Cortex of kidney (tissue), 1 donor: ENCODE measurements around the gene KRTAP10-3.

ENCODE experiments used
- DNase-seq: peaks from one replicate; lab custom pipeline; 2025; lab: John Stamatoyannopoulos, UW

The KRTAP10-3 gene

GRCh38 chr21:44527983-44528633 is 30.5 kb downstream of the KRTAP10-3 start:
- DNase-seq = no peak

DNA sequence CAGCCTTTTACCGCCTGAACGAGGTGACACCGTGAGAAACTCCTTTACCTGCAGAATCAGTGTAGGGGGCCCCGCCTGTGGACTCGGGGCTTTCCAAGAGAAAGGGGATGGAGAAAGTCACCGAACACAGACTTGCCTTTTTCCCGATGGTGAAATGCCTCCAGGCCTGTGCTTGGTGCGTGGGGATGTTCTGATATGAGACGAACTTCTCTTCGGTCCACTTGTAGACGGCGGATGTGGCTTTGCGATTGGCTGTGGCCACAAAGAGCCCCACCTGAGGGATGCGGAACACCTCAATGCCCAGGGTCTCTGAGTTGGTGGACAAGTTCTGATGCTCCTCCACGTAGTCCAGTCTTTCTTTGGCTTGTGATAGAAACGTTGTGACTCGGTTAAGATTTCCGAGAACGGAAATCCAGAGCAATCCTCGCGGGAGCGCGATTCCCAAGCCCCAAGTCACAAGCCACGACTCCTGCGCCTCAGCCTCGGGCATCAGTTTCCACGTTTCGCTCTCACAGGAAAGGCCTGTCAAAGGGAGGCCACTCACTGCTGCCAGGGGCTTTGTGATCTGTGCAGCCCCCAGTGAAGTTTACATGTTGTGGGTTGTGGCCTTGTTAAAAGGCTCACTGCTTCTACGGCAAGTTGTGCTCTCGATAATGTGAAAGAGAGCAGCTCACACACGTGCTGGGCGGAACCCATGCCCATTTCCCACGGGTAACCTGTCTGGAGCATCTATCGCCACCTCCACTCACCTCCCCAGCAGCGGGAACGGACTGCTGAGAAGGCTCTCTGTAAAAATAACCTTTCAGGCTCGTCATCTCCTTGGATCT is 31.2 kb downstream of the KRTAP10-3 start:
- no peak for DNase-seq

DNA sequence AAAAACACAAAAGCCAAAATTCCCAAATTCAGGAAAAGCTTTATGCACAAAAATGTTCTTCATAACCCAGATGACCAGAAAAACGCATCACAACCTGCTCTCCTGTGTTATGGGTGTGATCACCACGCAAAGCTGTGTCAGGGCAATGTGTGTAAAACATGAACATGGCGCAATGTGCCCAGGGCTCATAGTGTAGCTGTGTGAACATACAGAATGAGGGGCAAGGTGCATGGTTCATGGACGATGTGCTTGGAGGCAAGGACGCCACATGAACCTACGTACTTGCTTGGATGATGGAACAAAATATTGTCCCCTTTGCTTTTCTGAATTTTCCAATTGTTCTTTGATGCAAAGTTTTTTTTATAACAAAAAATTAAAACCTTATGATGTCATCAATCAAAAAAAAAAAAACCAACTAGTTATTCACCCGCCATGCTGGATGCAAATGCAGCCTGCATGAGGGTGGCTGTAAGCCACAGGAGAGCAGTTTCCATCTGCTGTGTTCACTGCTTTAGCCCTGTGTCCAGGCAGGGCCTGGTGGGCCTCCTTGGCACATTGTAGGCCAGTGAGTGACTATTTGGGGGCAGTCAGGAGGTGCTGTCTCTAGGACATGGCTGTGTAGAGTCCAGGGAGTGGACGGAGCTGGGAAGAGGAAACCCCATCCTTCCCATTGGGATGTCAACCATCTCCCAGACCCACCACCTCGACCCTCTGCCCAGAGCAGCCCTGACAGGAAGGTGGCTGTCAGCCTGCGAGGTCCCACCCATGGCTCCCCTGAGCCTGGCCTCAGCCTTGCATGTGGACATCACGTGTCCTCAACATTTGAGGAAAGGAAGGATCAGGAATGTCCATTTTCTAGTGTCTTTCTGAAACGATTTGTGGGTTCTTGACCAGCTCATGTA is 32.2 kb downstream of the KRTAP10-3 start:
- DNase-seq = no peak

GRCh38 chr21:44525391-44526095 is 33.1 kb downstream of the KRTAP10-3 start:
- DNase-seq = no peak

- no peak for DNase-seq
Measured at GRCh38 chr21:44524414-44525371, 33.9 kb downstream of the KRTAP10-3 start.

DNA sequence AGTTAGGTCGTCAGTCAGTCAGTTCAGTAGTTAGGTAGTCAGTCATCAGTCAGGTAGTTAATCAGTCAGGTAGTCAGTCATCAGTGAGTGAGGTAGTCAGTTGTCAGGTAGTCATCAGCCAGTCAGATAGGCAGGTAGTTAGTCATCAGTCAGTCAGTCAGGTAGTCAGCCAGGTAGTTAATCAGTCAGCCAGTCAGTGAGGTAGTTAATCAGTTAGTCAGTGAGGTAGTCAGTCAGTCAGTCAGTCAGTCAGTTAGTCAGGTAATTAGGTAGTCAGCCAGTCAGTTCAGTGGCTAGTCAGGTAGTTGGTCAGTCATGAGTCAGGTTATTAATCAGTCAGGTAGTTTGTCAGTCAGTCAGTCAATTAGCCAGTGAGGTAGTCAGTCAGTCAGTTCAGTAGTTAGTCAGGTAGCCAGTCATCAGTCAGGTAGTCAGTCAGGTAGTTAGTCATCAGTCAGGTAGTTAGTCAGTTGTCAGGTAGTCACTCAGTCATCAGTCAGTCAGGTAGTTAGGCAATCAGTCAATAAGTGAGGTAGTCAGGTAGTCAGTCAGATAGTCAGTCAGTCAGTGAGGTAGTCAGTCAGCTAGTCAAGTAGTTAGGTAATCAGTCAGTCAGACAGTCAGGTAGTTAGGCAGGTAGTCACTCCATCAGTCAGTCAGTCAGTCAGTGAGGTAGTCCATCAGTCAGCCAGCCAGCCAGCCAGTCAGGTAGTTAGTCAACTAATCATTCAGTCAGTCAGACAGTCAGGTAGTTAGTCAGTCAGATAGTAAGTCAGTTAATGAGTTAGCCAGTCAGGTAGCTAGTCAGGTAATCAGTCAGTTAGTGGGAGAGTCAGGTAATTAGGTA is 34.8 kb downstream of the KRTAP10-3 start:
- DNase-seq = no peak

DNA sequence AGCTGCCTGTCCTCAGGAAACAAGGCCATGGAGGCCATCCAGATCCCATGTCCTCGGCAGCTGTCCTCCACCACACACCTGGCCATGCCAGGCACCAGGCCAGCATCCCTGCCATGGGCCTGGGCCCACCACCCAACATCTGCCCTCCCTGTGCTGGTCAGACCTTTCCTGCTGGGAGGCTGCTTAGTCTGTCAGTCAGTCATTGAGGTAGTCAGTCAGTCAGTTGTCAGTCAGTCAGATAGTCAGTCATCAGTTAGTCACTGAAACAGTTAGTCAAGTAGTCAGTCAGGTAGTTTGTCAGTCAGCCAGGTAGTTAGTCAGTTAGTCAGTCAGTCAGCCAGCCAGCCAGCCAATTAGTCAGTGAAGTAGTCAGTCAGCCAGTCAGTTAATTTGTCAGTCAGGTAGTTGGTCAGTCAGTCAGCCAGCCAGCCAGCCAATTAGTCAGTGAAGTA is 35.8 kb downstream of the KRTAP10-3 start:
- DNase-seq = no peak

GRCh38 chr21:44521928-44522752 is 36.5 kb downstream of the KRTAP10-3 start:
- DNase-seq = no peak

DNA sequence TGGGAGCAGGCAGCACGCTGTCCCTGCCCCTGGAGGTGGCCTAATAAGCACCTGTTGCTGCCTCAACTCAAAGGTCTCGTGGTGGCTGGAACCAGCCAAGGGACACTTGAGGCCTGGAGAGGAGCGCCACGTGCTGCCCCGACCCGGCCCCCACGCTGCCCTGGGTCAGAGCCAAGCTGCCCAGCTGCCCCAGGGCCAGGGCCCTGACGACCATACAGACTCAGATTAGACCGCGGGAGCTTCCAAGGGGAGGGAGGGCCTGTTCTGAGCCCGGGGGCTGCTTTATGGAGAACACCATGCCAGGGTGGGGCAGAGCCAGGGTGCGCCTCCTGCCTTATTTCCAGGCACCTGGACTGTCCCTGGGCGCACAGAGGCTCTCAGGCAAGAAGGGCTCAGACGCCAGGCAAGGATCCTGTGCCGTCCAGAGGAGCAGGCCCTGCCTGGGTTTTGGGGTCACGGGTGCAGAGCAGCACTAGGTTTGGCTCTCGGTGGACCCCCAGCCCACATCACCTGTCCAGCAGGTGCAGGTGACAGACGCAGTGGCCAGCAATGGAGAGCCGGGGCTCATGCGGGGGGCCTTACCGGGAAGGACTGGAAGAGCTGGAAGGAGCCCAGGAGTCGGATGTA is 37.2 kb downstream of the KRTAP10-3 start:
- no peak for DNase-seq

DNA sequence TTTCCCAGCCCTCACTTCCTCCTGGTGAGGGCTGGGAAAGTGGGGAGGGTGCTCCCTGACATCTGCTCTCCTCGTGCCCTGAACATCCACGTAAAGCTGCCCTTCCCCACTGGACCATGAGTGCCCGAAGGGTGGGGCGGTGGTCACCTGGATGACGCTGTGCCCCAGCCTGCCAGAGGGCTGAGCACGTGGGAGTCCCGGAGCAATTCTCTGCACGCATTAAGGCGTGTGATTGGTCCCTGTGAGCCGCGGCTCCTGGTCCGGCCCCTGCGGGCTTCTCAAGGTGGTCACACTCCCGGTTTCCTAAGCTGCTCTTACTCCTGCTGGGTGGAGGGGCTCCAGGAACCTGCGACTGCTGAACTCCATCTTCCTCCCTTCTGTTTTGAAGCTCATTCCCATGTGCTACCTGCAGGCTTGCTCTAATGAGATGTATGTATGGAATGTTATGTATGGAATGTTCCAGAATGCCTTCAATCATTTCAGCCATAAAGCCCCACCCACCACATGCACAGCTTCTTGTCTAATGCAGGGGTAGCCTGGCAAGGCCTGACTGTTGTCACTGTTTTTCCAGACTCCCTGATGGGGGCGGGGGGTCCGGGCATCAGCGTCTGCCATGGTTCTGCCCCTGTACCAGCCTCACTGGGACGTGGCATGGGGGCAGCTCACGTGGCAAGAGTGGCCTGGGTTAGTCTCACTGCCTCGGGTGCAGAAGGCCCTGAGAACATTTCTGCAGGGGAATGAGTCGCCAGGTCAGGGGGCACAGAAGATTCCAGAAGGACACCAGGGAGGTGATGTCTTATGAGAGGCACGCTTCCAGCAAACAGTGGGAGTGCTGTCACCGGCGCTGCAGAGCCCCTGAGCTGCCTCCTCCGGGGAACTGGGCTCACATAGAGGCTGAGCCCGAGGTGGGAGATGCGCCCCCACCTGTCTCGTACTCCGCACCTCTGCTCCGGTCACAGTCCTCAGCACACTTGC is 38.0 kb downstream of the KRTAP10-3 start:
- DNase-seq = no peak

GRCh38 chr21:44519346-44520325 is 39.0 kb downstream of the KRTAP10-3 start:
- no peak for DNase-seq

GRCh38 chr21:44518686-44519085 is 39.9 kb downstream of the KRTAP10-3 start:
- DNase-seq = no peak

GRCh38 chr21:44517175-44517899 is 41.3 kb downstream of the KRTAP10-3 start:
- DNase-seq = no peak

DNA sequence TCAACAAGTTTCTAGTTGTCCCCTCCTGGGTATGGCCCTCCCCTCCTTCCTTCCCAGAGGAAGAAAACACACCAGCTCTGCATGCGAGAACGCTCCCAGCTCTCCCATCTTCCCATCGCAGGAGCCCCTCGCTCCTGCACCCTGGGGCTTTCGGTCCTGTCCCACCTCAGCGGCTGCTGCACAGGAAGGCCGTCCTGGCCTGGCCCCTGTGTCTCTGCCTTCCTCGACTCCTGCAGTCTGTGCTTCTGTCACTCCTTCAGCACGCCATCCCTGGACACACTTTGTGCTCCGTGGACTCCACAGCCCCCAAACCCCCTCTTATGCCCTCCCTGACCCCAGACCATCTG is 41.8 kb downstream of the KRTAP10-3 start:
- DNase-seq = no peak

- no peak for DNase-seq
Measured at GRCh38 chr21:44516342-44516741, 42.3 kb downstream of the KRTAP10-3 start.
